Activated CD4-positive, alpha-beta T cell treated with anti-CD3 and anti-CD28 coated beads, Interleukin-2, amount 50 U/mL, for 4 hours (primary cell): Measurements from ENCODE around the gene RHCG.

Experiments
- DNase-seq, 2 experiments: peaks; one replicate each; pipeline ENCODE4 v3.0.0-alpha.2; 2020

RHCG gene

GRCh38 chr15:89442671-89443307 is 53.6 kb downstream of the RHCG start:
- DNase-seq, result no peak

- DNase-seq, result no peak
Observed at GRCh38 chr15:89442155-89442554, 54.2 kb downstream of the RHCG start.

GRCh38 chr15:89441295-89441812 is 55.0 kb downstream of the RHCG start:
- no peak for DNase-seq

- DNase-seq, result no peak
Observed at GRCh38 chr15:89439764-89440163, 56.6 kb downstream of the RHCG start.

GRCh38 chr15:89436560-89437311 is 59.6 kb downstream of the RHCG start:
- DNase-seq, result no peak

GRCh38 chr15:89435362-89435761 is 61.0 kb downstream of the RHCG start:
- DNase-seq, result no peak

GRCh38 chr15:89433686-89434085 is 62.7 kb downstream of the RHCG start:
- DNase-seq, result no peak

- peak; percentile 84 to 93 for DNase-seq
Observed at GRCh38 chr15:89430530-89431341, 65.6 kb downstream of the RHCG start.

GRCh38 chr15:89429986-89430385 is 66.4 kb downstream of the RHCG start:
- no peak for DNase-seq

- no peak for DNase-seq
Observed at GRCh38 chr15:89429023-89429422, 67.4 kb downstream of the RHCG start.

- no peak for DNase-seq
Observed at GRCh38 chr15:89428246-89428645, 68.1 kb downstream of the RHCG start.

- DNase-seq, result no peak
Observed at GRCh38 chr15:89426500-89426899, 69.9 kb downstream of the RHCG start.

- no peak for DNase-seq
Observed at GRCh38 chr15:89423981-89424380, 72.4 kb downstream of the RHCG start.
